SHP77 treated with DMSO at 0.1 percent for 48 hours (cell line): ENCODE results near the gene PRKRIP1.
A peak's percentile ranks its signal among the peaks of the same experiment; 100 is the strongest.
"Not testable (repeated sequence)": the region's sequence is repeated elsewhere in the genome, so short reads cannot be mapped to it uniquely, and the experiment has no call there.

Experiments
- DNase-seq: peaks from one replicate; lab custom pipeline; 2025; lab: John Stamatoyannopoulos, UW

The PRKRIP1 gene

DNA sequence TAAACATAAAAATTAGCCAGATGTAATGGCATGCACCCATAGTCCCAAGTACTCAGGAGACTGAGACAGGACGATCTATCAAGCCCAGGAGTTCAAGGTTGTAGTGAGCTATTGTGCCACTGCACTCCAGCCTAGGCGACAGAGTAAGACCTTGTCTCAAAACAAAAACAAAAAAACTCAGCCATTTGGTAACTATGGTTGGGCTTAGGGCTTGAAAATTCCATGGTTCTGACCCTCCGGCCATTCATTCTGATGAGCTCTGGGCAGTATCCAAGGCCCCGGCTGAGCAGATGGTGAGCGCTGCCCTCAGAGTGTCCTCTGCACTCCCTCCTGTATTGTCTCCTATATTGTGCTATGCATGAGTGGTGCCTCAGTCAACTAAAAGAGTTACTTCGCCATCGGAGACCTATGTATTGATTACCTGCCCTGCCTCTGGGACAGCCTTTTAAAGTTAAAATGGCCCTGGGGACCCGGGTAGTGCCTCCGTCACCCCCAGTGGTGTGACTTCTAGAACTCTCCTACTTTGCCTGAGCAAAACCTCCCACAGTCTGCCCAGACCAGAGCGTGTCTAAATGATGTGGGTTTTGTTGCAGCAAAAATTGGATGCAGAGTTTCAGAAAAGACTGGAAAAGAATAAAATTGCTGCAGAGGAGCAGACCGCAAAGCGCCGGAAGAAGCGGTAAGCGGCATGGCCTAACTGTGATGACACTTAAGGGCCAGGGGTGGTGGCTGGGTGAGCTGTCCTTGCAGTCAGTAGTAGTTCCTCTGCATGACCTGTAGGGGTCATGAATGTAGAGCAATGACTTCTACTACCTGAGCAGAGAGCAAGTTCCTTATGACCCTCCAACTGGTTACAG, 8.1 kb downstream of the PRKRIP1 start:
- peak; percentile 11 for DNase-seq

DNA sequence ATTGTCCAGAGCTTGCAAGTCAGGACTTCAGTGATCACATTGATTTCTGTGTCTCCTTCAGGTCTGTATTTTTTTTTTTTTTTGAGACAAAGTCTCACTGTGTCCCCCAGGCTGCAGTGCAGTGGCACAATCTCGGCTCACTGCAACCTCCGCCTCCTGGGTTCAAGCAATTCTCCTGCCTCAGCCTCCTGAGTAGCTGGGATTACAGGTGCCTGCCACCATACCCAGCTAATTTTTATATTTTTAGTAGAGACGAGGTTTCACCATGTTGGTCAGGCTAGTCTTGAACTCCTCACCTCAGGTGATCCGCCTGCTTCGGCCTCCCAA, 8.7 kb downstream of the PRKRIP1 start:
- not testable (repeated sequence) for DNase-seq

DNA sequence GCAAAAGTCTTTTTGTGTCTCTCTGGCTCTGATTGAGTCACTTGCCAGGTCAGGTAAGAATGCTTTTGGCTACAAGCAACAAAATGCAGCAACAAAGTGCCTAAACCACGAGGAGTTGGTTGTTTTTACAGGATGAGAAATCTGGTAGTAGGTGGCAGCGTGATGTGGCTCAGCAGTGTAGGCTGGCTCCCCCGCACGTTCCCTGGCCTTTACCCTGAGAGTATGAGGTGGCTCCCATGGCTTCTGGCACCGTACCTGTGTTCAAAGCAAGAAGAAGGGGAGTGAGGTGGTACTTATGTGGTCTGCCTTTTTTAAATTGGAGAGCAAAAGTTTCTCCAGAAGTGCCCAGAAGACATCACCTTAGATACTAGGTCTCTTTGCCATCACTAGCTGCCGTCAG, 11.7 kb downstream of the PRKRIP1 start:
- no peak for DNase-seq

DNA sequence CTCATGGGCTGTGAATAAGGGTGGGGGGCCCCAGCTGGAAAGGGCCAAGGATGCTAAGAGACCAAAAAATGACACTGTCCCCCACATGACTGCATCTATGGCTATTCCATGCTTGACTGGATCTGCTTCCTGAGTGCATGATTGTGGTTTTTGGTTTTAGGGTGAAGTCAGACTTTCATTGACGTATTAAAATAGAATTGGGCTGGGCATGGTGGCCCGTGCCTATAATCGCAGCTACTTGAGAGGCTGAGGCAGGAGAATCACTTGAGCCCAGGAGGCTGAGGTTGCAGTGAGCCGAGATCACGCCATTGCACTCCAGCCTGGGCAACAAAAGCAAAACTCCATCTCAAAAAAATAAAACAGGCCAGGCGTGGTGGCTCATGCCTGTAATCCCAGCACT, 12.4 kb downstream of the PRKRIP1 start:
- DNase-seq, result not testable (repeated sequence)

DNA sequence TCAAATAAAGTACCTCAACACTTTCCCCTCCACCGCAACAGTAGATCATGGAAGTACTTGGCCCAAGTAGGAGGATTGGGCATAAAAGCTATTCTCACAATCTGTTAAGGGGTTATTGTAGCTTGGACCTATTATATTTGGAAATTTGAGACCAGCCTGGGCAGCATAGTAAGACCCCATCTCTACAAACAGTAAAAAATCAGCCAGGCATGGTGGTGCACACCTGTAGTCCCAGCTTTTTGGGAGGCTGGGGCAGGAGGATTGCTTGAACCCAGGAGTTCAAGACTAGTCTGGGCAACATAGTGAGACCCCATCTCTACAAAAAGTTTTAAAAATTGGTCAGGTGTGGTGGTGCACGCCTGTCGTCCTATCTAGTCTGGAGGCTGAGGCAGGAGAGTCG, 13.2 kb downstream of the PRKRIP1 start:
- no peak for DNase-seq

DNA sequence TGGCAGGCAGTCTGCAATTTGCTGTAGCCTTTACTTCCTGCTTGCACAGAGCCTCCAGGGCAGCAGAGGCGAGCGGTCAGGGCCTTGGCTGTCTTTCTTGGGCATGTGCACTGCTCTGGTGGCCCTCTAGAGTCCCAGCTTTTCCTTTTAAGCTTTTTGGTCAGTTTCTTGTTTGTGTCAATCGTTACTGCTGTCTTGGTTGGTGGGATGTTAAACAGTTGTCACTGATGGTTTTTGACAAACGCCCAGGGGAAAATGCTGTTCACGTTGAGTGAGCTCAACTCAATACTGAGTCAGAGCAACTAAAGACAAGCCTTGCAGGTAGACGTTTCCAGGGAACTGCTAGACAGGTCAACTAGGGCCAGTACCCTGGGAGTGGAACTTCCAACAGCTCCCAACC, 14.0 kb downstream of the PRKRIP1 start:
- no peak for DNase-seq

DNA sequence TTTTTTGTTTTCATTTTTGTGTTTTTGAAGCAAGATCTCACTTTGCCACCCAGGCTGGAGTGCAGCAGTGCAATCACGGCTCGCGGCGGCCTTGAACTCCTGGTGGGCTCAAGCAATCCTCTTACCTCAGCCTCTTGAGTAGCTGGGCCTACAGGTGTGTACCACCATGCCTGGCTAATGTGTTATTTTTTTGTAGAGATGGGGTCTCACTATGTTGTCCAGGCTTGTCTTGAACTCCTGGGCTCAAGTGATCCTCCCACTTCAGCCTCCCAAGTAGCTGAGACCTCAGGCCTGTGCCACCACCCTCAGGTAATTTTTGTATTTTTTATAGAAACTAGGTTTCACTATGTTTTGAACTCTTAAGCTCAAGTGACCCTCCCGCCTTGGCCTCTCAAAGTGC, 14.8 kb downstream of the PRKRIP1 start:
- DNase-seq, result no peak

DNA sequence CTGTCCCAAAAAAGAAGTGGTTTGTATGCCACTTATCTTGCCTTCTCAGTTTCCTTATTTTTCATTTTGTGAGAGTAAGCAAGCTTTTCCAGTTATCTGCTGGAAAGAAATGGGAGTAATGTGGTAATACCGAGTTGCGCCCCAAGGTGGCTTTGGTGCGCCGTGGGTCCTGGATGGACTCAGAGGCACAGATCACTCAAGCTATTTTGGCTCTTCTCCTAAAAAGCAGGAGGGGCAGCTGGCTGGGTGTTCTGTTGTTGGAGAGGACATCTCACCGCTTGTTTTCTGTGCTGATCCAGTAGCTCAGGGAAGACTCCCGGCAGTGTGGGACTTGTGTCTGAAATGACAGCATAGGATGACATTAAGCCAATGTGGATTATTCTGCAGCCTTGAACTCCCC, 16.4 kb downstream of the PRKRIP1 start:
- DNase-seq, result no peak

DNA sequence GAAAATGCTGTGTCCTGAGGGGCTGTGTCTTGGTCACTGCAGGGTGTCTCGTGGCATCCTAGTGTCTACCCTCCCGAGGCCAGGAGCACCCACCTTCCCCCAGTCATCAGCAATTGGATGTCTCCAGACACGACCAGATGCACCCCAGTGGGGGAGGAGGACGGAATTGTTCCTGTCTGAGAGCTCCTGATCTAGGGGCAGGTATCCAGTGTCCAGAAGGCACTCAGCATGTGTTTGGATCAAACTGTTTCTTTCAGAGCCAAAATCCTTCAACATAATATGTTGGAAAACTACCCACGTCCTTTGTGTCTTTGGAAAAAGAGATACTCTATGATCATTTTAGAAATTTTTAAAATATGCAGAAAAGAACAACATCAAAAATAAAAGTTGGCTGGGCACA, 16.9 kb downstream of the PRKRIP1 start:
- no peak for DNase-seq

DNA sequence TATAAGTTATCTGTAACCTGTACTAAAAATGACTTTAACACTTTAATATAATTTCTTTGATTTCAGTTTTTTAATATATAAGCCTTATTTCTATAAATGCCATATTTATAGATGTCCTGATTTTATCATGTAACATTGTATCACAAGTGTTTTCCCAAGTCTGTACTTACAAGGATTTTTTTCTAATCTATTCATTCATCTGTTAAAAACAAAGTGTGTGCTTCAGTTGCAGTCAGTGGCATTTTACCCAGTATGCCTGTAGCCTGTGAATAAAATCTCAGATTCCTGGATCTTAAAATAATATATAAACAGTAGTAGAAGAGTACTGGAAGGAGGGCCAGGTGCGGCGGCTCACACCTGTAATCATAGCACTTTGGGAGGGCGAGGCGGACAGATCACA, 17.4 kb downstream of the PRKRIP1 start:
- DNase-seq, result no peak

DNA sequence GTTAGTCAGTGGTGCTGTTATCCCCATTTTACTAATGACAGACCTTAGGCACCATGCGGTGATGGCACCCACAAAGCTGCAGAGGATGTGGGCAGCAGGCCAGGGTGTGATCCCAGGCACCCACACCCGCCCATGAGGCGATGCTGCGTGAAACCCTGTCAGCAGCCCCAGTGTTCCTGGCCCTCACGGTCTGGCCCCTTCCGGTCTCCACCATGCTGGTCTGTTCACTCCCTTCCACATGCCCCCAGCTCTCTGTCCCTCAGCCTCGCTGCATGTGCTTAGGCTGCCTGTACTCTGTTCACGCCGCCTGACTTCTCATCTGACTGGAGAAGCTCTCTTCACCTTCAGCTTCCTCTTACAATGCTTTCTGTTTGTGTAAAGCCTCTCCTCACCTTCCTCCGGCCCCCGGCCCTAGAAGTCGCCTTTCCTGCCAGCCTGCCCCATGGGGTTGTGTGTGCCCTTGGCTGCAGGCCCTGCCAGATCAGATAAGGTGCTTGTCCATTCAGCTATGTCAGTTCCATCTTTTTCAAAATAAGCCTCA, 19.6 kb downstream of the PRKRIP1 start:
- DNase-seq, result no peak

DNA sequence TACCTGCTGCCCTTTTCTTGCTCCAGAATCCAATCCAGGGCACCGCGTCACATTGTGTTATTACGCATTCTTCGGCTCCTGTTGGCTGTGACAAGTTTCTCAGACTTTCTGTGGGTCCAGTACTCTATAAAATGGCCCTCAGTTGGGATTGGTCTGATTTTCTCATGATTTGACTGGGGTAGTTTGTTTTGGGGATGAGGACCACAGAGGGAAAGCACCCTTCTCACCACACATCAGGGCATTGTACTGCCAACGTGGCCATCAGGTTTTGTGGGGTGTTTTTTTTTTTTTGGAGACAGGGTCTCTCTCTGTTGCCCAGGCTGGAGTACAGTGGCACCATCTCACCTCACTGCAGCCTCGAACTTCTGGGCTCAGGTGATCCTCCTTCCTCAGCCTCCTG, 20.2 kb downstream of the PRKRIP1 start:
- no peak for DNase-seq

DNA sequence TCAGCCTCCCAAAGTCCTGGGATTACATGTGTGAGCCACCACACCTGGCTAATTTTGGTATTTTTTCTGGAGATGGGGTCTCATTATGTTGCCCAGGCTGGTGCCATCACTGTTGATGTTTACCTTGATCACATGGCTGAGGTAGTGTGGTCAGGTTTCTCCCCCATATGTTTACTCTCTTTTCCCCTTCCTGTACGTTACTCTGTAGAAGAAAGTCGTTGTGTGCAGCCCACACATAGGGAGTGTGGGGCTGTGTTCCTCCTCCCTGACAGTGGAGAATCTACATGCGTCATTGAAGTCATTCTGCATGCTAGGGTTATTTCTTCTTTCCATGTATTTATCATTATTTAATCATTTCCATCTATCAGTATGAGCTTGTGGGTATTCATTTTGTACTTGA, 20.9 kb downstream of the PRKRIP1 start:
- DNase-seq, result no peak

DNA sequence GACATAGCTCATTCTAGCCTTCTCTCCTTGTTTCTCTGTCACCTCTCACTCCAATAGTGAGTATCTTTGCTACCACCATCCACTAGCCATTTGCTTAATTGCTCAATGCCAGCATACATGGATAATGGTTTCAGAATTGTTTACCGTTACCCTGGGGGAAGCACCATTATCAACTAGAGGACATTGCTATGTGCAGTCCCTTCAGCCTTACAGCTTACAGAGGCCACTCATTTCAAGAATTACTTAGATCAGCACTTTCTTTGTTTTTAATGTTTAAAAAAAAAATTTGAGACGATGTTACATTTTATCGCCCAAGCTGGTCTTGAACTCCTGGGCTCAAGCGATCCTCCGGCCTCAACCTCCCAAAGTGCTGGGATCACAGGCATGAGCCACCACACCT, 22.4 kb downstream of the PRKRIP1 start:
- DNase-seq, result no peak

DNA sequence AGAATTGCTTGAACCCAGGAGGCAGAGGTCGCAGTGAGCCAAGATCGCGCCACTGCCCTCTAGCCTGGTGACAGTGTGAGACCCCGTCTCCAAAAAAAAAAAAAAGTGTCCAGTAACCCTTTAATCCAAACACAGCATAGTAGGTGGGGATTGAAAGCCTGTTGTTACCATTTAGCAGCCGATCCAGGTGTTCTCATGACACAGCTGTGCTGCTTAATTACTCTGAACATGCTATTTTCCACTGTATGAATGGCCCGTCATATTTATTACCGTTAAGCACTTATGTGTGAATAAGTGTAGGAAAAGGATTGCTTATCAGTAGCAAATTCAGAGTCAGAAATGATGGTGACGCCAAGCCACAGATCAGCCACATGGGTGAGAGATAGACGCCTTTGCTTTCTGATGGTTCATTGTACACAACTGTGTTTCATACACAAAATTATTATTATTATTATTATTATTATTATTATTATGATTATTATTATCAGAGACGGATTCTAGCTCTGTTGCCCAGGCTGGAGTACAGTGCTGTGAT, 25.6 kb downstream of the PRKRIP1 start:
- no peak for DNase-seq

DNA sequence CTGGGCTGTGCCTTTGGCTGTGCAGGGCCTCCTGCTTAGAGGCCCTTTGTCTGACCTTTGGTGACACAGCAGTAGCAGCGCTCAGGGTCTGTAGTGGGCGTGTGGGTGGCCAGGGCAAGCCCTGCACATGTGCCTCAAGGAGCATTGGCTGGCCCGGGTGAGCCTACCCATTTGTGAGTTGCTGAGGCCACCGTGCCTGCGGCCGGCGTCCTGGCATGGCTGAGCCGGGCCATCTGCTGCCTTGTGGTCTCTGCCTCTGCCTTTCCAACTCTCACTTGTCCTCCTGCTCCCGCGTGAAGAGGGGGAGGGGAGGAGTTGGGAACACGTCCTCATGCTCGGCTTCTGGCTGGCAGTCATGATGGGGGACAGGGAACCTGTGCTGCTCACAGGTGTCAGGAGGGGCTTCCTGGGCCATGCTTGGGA, 28.0 kb downstream of the PRKRIP1 start:
- DNase-seq, result no peak

DNA sequence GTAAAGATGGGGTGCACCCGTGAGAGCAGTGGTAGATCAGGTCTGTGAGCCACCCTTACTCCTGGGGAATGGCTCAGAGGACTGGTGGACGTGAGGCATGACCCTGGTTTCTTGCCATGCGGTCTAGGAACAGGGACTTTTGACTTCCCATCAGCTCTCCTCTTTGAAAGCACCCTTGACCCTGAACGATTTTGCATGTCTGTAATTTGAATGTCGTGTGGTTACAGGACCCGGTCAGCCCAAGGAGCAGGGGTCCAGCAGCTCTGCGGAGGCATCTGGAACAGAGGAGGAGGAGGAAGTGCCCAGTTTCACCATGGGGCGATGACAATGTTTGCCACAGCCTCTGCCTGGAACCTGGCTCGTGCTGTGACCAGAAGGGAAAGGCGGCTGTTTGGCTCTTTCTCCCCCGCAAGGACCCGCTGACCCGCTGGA, 28.6 kb downstream of the PRKRIP1 start:
- no peak for DNase-seq

DNA sequence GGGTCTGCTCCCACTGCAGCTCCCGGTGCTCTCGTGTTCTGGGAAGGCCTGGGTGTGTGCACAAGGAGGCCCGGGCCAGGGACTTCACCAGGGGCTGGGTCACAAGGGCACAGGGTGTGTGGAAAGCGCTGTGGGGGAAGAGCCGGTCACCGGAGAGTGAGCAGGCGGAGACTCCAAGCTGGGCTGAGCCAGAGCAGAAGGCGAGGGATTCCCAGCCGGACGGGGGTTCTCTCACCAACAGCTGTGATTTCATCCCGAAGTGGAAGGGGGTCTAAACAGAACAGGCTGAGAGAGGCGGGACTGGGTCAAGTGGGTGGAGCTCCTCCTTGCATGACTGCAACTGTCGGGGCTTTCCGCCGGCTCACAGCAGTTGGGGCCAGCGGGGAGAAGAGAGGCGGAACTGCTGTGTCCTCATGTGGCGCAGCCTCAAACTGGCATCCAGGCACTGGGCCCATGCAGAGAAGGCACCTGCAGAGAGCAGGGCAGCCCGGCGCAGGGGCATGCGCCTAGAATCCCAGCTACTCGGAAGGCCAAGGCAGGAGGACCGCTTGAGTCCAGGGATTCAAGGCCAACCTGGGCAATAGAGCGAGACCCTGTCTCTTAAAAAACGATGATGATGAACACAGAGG, 29.6 kb downstream of the PRKRIP1 start:
- DNase-seq, result no peak

DNA sequence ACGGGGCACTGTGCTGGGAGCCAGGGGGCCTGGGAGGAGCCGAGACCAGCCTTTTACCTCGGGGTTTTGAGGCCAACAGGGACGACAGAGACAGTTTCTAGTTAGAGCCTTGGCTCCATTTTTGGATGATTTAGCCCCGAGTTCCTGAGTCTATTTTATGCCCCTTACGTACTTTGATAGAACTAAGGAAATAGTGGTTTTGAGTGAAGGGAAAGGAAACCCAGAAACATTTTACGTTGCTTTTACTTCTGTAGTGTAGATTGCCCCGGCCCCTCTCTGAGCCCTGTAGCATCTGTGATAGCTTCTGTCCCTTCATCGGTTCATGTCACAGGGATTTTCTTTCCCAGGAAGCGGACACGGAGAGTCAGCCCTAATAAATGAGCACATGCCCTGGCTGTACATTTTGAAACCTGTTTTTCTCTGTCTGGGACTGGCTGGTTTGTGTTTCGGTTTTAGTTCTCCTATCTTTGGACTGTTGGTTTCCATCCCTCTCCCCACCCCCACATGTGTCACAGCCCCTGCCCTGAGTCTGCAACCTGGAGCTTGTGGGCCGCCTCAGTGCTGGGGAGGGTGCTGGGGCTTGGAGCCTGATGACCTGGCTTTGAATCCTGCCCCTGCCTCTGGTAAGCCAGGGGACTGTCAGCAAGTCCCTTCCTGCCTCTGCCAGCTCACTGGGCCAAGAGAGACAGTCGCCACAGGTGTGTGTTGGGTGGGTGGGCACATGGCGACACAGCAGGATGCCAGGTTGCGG, 30.3 kb downstream of the PRKRIP1 start:
- no peak for DNase-seq

DNA sequence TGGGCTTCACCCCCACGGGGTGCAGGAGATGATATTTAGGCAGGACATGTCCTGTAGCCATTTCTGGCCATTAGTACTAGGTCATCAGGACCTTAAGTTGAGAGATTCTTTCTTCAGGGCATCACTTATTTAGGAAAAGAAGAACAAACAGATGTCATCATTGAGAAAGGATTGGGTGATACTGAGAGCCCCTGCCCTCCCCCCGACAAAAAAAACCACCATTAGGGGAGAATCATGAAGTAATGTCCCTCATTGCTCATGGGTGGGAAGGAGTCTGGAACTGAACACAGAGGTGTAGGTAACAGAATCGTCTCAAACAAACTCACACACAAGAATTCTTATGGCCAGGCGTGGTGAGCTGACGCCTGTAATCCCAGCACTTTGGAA, 30.8 kb downstream of the PRKRIP1 start:
- no peak for DNase-seq

DNA sequence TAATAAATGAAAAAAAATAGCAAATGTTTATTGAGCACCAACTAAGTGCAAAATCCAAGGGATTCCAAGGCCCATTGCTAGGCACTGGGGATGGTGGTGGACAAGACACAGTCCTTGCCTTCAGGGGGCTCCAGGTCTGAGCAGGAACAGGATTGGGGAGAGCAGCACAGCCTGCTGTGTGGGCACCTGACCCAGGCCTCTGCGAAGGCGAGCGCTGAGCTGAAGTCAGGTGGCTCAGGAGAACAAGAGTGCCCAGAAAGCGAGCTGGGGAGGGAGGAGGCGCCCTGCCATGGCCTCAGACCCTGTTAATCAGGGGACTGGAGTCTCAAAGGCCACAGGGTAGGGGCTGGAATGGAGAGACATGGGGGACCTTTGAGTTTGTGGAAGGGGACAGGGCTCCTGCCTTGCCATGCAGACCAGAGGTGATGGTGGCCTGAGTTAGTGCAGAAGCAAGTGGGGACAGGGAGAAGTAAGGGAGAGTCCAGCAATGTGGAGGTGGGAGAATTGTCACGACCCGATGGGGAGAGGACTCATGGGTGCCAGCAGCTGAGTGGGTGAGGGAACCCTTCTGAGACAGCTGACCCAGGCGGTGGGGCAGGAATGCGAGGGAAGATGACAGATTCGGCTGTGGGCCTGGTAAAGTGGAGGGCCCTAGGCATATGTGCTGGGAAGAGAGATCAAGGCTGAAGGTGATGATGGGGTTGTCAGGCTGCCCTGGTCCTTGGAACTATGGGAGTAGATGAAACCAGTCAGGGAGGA, 33.2 kb downstream of the PRKRIP1 start:
- no peak for DNase-seq
